KOPT-K1 (cell line): ENCODE measurements around the gene PRAC2.

Source experiments
- H3K27ac ChIP-seq: fragments of 200-600 bp; sonication (generic); 2 replicates; pipeline ENCODE4 v1.5.1; 2016; ENCODE audit warnings: antibody characterized with exemption, mild to moderate bottlenecking, low read depth, low read length; ENCODE audit not compliant: poor library complexity, severe bottlenecking
- H3K36me3 ChIP-seq: fragments of 200-600 bp; sonication (generic); 2 replicates; pipeline ENCODE4 v1.5.1; 2017; ENCODE audit warnings: antibody characterized with exemption, mild to moderate bottlenecking, low read length, moderate library complexity; ENCODE audit not compliant: insufficient read depth
- H3K9me3 ChIP-seq: fragments of 200-600 bp; sonication (generic); 2 replicates; pipeline ENCODE4 v1.5.1; 2017; ENCODE audit warnings: antibody characterized with exemption, low read length, mild to moderate bottlenecking; ENCODE audit not compliant: insufficient read depth, poor library complexity, severe bottlenecking

Gene PRAC2

GRCh38 chr17:48738424-48738802 lies 15.4 kb downstream of the PRAC2 start:
- Histone ChIP-seq H3K27ac (no peak overlapping the region), H3K36me3 (no peaks in the 10 kb centered on the region), H3K9me3 (no peaks in the 10 kb centered on the region)

GRCh38 chr17:48738803-48739526 lies 16.0 kb downstream of the PRAC2 start:
- Histone ChIP-seq H3K9me3 (no peaks in the 10 kb centered on the region), H3K36me3 (no peaks in the 10 kb centered on the region), H3K27ac (no peak overlapping the region)

GRCh38 chr17:48740537-48740936 lies 17.6 kb downstream of the PRAC2 start:
- Histone ChIP-seq H3K27ac (no peak overlapping the region), H3K36me3 (no peaks in the 10 kb centered on the region), H3K9me3 (no peaks in the 10 kb centered on the region)

- Histone ChIP-seq H3K9me3 (no peaks in the 10 kb centered on the region), H3K36me3 (no peaks in the 10 kb centered on the region), H3K27ac (no peak overlapping the region)
Measured at GRCh38 chr17:48745381-48746275, 22.6 kb downstream of the PRAC2 start.

- H3K27ac ChIP-seq: no peak overlapping the region
Measured at GRCh38 chr17:48746916-48747444, 24.0 kb downstream of the PRAC2 start.

GRCh38 chr17:48747445-48748363 lies 24.7 kb downstream of the PRAC2 start:
- no peak overlapping the region for H3K27ac ChIP-seq
- no peaks in the 10 kb centered on the region for H3K9me3 ChIP-seq
- no peaks in the 10 kb centered on the region for H3K36me3 ChIP-seq

More at GRCh38 chr17:48746916-48747444, 24.0 kb downstream of the PRAC2 start:
- Histone ChIP-seq H3K36me3 (no peaks in the 10 kb centered on the region), H3K9me3 (no peaks in the 10 kb centered on the region)

GRCh38 chr17:48748718-48749566 lies 26.0 kb downstream of the PRAC2 start:
- H3K36me3 ChIP-seq: no peaks in the 10 kb centered on the region
- no peak overlapping the region for H3K27ac ChIP-seq
- H3K9me3 ChIP-seq: no peaks in the 10 kb centered on the region

- Histone ChIP-seq H3K27ac (no peak overlapping the region), H3K9me3 (no peaks in the 10 kb centered on the region), H3K36me3 (no peaks in the 10 kb centered on the region)
Measured at GRCh38 chr17:48749621-48750553, 26.9 kb downstream of the PRAC2 start.

GRCh38 chr17:48751172-48751571 lies 28.2 kb downstream of the PRAC2 start:
- Histone ChIP-seq H3K9me3 (no peaks in the 10 kb centered on the region), H3K27ac (no peak overlapping the region), H3K36me3 (no peaks in the 10 kb centered on the region)

- H3K9me3 ChIP-seq: no peaks in the 10 kb centered on the region
- H3K36me3 ChIP-seq: no peaks in the 10 kb centered on the region
- no peak overlapping the region for H3K27ac ChIP-seq
Measured at GRCh38 chr17:48751733-48752398, 28.9 kb downstream of the PRAC2 start.

- H3K36me3 ChIP-seq: no peaks in the 10 kb centered on the region
- no peak overlapping the region for H3K27ac ChIP-seq
- no peaks in the 10 kb centered on the region for H3K9me3 ChIP-seq
Measured at GRCh38 chr17:48752399-48753288, 29.7 kb downstream of the PRAC2 start.
